Stimulated activated CD4-positive, alpha-beta T cell treated with anti-CD3 and anti-CD28 coated beads, Interleukin-2, amount 100 ng/mL, for 48 hours (primary cell): ENCODE measurements around the gene G6PD.

Experiments used
- DNase-seq, 2 donors: peaks; one replicate each; pipeline ENCODE4 v3.0.0-alpha.2; 2020

G6PD gene

DNA sequence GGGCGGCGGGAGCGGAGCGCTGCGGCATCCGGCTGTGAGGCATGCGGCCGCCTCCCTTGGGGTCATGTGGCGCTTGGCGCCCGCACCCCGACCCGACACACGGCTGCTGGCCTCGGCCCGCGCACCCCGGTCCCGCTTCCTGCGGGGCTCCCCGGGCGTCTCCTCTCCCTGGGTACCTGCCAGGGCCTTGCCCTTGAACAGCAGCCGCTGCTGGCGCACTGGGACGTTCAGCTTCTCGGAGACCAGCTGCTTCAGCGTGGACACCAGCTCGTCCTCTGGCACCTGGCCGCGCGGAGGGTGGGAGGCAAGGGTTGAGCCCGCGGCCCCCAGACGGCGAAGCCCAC lies 60.6 kb downstream of the G6PD start:
- DNase-seq = peak; percentile 6 to 30

DNA sequence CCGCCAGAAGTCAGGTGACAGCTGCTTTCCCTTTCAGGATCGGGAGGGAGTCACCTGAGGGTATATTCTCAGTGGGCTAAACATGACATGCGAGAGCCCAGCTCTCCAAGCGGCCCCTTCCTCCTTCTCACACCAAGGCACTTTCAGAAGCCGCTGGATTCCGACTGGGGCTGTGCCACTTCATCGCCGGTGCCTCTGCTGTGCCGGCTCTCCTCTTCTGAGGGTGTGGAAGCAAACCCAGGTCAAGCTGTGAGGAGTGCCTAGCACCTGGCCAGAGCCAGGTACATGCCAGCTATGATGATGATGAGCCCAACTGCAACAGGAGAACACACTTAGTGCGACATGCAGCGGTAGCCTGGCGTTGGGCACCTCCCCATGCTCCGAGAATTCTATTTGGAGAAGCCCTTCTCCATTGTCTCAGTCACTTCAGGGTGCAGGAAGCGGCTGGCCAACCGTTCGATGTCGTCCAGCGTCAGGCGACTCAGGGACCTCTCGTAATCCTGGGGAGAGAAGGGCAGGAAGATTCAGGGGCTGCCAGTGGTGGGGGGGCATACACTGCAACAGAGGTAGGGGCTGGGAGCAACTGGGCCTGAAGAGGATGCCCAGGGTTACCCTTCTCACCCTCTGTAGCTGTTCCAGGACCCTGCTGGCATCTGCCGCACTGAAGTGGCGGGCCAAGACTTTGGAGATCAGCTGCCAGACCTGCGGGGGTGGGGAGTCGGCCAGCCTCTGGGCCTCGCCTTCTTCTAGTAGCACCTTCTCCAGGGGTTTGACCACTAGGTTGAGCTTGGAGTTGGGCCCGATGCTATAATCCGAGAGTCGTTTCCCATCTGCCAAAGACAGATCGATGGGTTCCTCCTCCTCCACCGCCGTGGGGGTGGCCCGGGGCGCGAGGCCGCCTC lies 61.2 kb downstream of the G6PD start:
- DNase-seq = no peak

DNA sequence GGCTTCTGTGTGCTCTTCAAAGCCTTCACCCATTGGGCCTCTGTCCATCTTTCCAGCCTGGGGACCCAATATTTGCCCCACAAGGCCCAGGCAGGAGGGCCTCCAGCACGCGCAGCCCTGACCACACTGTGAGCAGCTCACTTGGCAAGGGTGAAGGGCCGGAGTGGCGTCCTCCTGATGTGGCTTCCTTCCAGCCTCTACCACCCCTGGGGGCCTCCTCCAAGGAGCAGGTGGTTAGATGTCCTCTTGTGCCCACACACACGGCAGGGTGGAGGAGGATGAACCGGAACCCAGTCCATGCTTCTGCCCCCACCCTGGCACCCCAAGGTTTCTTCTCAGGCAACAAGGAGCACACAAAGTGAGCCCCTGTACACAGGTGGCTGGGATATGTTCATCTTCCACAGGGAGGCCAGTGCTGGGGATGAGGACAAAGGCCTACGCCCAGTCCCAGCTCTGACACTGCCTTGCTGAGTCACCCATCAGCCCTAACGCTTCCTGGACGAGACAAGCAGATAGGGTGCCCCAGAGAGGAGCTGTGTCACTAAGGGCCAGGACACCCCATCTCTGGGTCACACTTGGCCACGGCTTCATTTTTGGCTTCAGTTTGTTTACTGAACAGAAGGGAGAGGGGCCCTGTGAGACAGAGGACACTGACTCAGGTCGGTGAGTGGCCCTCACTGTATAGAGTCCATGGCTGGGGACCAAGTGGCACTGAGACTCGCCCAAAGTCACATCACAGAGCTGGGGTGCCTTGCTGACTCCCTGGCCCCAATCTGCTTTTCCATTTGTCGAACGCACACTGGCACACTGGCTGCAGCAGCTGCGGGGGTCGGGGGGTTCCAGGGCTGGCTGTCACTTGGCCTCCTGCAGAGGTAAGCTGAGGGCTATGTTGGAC lies 62.1 kb downstream of the G6PD start:
- DNase-seq = no peak

DNA sequence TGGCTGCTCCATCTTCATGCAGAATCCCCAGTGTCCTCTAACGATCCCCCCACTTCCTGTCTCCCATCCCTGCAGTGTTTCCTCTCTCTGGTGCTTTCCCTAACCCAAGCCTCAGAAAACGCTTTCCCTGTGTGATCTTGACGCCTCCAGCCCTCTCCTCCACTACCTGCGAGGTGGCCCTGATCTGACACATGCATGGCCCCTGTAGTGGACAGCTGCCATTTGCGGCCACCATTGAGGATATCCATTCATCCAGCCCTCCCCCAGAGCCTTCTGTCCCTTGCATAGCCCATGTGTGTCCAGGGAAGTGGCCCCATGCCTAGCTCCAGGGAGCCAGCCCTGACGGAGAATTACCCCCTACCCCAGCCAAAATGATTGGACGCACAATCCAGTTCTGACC lies 63.3 kb downstream of the G6PD start:
- no peak for DNase-seq

DNA sequence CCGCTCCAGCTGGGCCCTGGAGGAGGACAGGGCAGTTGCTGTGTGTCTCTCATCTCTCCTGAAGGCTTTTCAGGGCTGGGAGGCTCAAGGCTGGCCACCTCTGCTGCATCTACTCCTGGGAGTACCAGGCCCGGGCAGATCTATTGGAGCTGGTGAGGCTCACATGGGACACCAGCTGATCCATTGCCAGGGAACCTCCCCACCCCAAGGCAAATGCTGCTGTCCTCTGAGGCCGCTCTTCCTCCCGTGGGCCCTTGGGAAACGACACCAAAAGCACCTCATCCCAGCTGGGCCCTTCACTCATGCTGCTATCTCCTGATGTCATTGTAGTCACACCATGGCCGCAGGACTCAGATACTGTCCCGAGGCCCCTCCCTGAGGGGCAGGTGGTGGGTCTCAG lies 63.9 kb downstream of the G6PD start:
- no peak for DNase-seq

DNA sequence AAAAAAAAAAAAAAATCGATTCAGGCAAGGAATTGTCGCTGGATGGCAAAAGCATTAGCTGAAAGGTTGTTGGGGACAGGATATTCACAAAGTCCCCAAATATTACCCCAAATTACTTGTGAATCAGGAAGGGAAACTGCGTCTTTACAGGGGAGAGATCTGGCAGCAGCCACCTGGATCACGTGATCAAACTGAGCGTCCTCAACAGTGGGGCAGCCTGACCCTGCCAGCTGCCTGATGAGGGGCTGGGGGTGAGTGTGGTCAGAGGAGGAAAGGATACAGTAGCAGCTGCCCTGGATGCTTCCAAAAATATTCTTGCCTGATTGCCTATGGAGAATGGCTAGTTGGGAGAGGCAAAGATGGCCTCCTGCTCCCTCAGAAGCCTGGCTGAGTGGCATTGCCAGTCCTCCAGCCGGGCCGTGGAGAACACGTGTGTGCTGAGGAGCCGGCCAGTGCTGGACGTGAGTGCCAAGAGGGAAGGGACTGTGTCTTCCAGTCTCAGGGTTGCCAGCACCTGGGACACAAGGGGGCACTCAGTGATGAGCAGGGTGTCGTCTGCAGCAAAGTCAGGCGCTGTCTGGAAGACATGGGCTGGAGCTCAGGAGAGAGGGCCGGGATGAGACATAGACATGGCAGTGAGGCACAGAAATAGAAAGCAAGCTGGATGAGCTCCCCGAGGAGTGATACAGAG lies 64.6 kb downstream of the G6PD start:
- no peak for DNase-seq
